Stimulated activated naive CD4-positive, alpha-beta T cell treated with Interleukin-2 at 50 U/mL for 16 hours (primary cell): Measurements from ENCODE around the gene IMPG2.
"Not testable (repeated sequence)": the region's sequence is repeated elsewhere in the genome, so short reads cannot be mapped to it uniquely, and the experiment has no call there.

Source experiments
- DNase-seq: peaks from one replicate; lab custom pipeline; 2025; lab: John Stamatoyannopoulos, UW

The IMPG2 gene

GRCh38 chr3:101320475-101320874, at the start of gene IMPG2:
Gene IMPG2 (minus strand): TSS chr3:101320575. CDS start chr3:101320372, 203 bp downstream.
- DNase-seq, result no peak

- no peak for DNase-seq
Measured at GRCh38 chr3:101362406-101362805, 42.0 kb upstream of the IMPG2 start.

GRCh38 chr3:101351829-101352228, 31.5 kb upstream of the IMPG2 start:
- no peak for DNase-seq

- no peak for DNase-seq
Measured at GRCh38 chr3:101340591-101340990, 20.2 kb upstream of the IMPG2 start.

GRCh38 chr3:101333883-101334282, 13.5 kb upstream of the IMPG2 start:
- no peak for DNase-seq

GRCh38 chr3:101329016-101329673, 8.8 kb upstream of the IMPG2 start:
- DNase-seq, result no peak

- DNase-seq, result no peak
Measured at GRCh38 chr3:101325393-101326134, 5.2 kb upstream of the IMPG2 start.

- no peak for DNase-seq
Measured at GRCh38 chr3:101319531-101319930, 844 bp downstream of the IMPG2 start.

GRCh38 chr3:101312545-101312944, 7.8 kb downstream of the IMPG2 start:
- DNase-seq, result no peak

GRCh38 chr3:101311676-101312075, 8.7 kb downstream of the IMPG2 start:
- no peak for DNase-seq

- no peak for DNase-seq
Measured at GRCh38 chr3:101310978-101311375, 9.4 kb downstream of the IMPG2 start.

GRCh38 chr3:101308147-101308772, 12.1 kb downstream of the IMPG2 start:
- not testable (repeated sequence) for DNase-seq

GRCh38 chr3:101303836-101304235, 16.5 kb downstream of the IMPG2 start:
- DNase-seq, result no peak

- DNase-seq, result no peak
Measured at GRCh38 chr3:101303089-101303731, 17.2 kb downstream of the IMPG2 start.

GRCh38 chr3:101300073-101300472, 20.3 kb downstream of the IMPG2 start:
- no peak for DNase-seq

- no peak for DNase-seq
Measured at GRCh38 chr3:101292027-101292426, 28.3 kb downstream of the IMPG2 start.

GRCh38 chr3:101288294-101288693, 32.1 kb downstream of the IMPG2 start:
- DNase-seq, result no peak

- no peak for DNase-seq
Measured at GRCh38 chr3:101284757-101285156, 35.6 kb downstream of the IMPG2 start.

GRCh38 chr3:101281521-101282030, 38.8 kb downstream of the IMPG2 start:
- DNase-seq, result no peak

- no peak for DNase-seq
Measured at GRCh38 chr3:101279765-101280385, 40.5 kb downstream of the IMPG2 start.

- no peak for DNase-seq
Measured at GRCh38 chr3:101279162-101279561, 41.2 kb downstream of the IMPG2 start.

GRCh38 chr3:101278727-101279126, 41.6 kb downstream of the IMPG2 start:
- no peak for DNase-seq
